ENCODE data around the gene ATF7IP.
"Not testable (repeated sequence)": the region's sequence is repeated elsewhere in the genome, so short reads cannot be mapped to it uniquely, and the experiment has no call there.

Gene ATF7IP

GRCh38 chr12:14396071-14396470, 30.6 kb downstream of the ATF7IP start:
- POLR2A ChIA-PET: no interaction called here
- H3K9me3 ChIP-seq (ENCODE audit: control insufficient read depth, insufficient read depth, low read depth, low read length): no peaks in the 10 kb centered on the region
- H3K36me3 ChIP-seq (ENCODE audit: control insufficient read depth in 2 of 2, insufficient read depth in 1 of 2, low read length in 2 of 2): no peaks in the 10 kb centered on the region; a peak in 1 of 3 replicates
- CTCF ChIA-PET: no interaction called here
- peaks cover 11% of the 10 kb centered on the region for H3K4me1 ChIP-seq (ENCODE audit: control insufficient read depth, insufficient read depth, low read length)
- H3K27ac ChIP-seq (ENCODE audit: extremely low read depth, low read depth, low read length): no peak overlapping the region
- no peak overlapping the region for H3K4me3 ChIP-seq (ENCODE audit: low read depth, low read length)
- TF ChIP-seq ZNF704 (tag by site-specific recombination; IDR thresholded peaks at IDR 0.05) (no peak), ZNF391 (tag by site-specific recombination; IDR thresholded peaks at IDR 0.05; ENCODE audit: borderline replicate concordance, low read depth) (no peak), ZNF530 (tag by site-specific recombination; IDR thresholded peaks at IDR 0.05; ENCODE audit: low read depth) (no peak), ZNF202 (tag by site-specific recombination; IDR thresholded peaks at IDR 0.05; ENCODE audit: borderline replicate concordance) (no peak), ZNF335 (tag by site-specific recombination; conservative IDR thresholded peaks at IDR 0.05) (no peak), ZBTB49 (tag by site-specific recombination; IDR thresholded peaks at IDR 0.05; ENCODE audit: low read depth) (no peak)

- CTCF ChIA-PET: interaction anchor here (0.7 to 1.4 kb wide), 2 partner anchors 16 to 162 kb away, joined by 4 read pairs; no protein-coding TSS in a partner anchor
- Histone ChIP-seq H3K36me3 (ENCODE audit: control insufficient read depth in 2 of 2, insufficient read depth in 1 of 2, low read length in 2 of 2) (no peaks in the 10 kb centered on the region; a peak in 1 of 3 replicates), H3K9me3 (ENCODE audit: control insufficient read depth, insufficient read depth, low read depth, low read length) (no peaks in the 10 kb centered on the region), H3K27ac (ENCODE audit: extremely low read depth, low read depth, low read length) (no peak overlapping the region), H3K4me1 (ENCODE audit: control insufficient read depth, insufficient read depth, low read length) (peaks cover 16% of the 10 kb centered on the region), H3K4me3 (ENCODE audit: low read depth, low read length) (no peak overlapping the region)
- POLR2A ChIA-PET: no interaction called here
- TF ChIP-seq ZNF843 (tag by site-specific recombination; IDR thresholded peaks at IDR 0.05) (no peak), ZNF266 (tag by site-specific recombination; IDR thresholded peaks at IDR 0.05; ENCODE audit: low read depth) (no peak), ZNF596 (tag by site-specific recombination; IDR thresholded peaks at IDR 0.05) (no peak), ZBTB11 (tag by site-specific recombination; conservative IDR thresholded peaks at IDR 0.05; ENCODE audit: low read depth) (no peak)
These were observed 34.4 kb downstream of the ATF7IP start for GRCh38 chr12:14399871-14400270.

GRCh38 chr12:14400599-14400998, 35.1 kb downstream of the ATF7IP start:
- CTCF ChIA-PET: no interaction called here
- POLR2A ChIA-PET: no interaction called here
- Histone ChIP-seq H3K36me3 (ENCODE audit: control insufficient read depth in 2 of 2, insufficient read depth in 1 of 2, low read length in 2 of 2) (no peaks in the 10 kb centered on the region; a peak in 1 of 3 replicates), H3K9me3 (ENCODE audit: control insufficient read depth, insufficient read depth, low read depth, low read length) (no peaks in the 10 kb centered on the region), H3K4me1 (ENCODE audit: control insufficient read depth, insufficient read depth, low read length) (peaks cover 13% of the 10 kb centered on the region; the same call in 1 of the 2 replicates), H3K4me3 (ENCODE audit: low read depth, low read length) (no peak overlapping the region), H3K27ac (ENCODE audit: extremely low read depth, low read depth, low read length) (no peak overlapping the region)
- TF ChIP-seq ATF2 (tag by site-specific recombination; IDR thresholded peaks at IDR 0.05; ENCODE audit: low read depth) (no peak), ZNF707 (tag by site-specific recombination; IDR thresholded peaks at IDR 0.05) (no peak), SETDB1 (IDR thresholded peaks at IDR 0.05; ENCODE audit: insufficient read length, low read length) (peak; percentile 63), ZNF146 (tag by site-specific recombination; IDR thresholded peaks at IDR 0.05) (no peak)

GRCh38 chr12:14401267-14401666, 35.8 kb downstream of the ATF7IP start:
- peaks cover 13% of the 10 kb centered on the region; the same call in 1 of the 2 replicates for H3K4me1 ChIP-seq (ENCODE audit: control insufficient read depth, insufficient read depth, low read length)
- POLR2A ChIA-PET; H3K36me3 ChIP-seq (ENCODE audit: control insufficient read depth in 2 of 2, insufficient read depth in 1 of 2, low read length in 2 of 2); H3K9me3 ChIP-seq (ENCODE audit: control insufficient read depth, insufficient read depth, low read depth, low read length); H3K27ac ChIP-seq (ENCODE audit: extremely low read depth, low read depth, low read length); H3K4me3 ChIP-seq (ENCODE audit: low read depth, low read length): not testable (repeated sequence)
- CTCF ChIA-PET: interaction anchor here (0.6 to 1.3 kb wide), 2 partner anchors 10 to 134 kb away, joined by 3 to 5 read pairs; no protein-coding TSS in a partner anchor
